ENCODE measurements around the gene ZNF362.

Gene ZNF362

GRCh38 chr1:33295450-33296081 lies 39.3 kb downstream of the ZNF362 start:
- H3K4me3 ChIP-seq (ENCODE audit: low read depth, low read length): no peak overlapping the region

GRCh38 chr1:33296082-33296458 lies 39.8 kb downstream of the ZNF362 start:
- in situ Hi-C loops (cut with HindIII; ENCODE audit: low sequenced_read_pairs): no loop called here
- no peak for DNase-seq (ENCODE audit: low read depth)
- TF ChIP-seq CTCF (IDR thresholded peaks at IDR 0.05; ENCODE audit: low read depth, low read length, missing control alignments): no peak
- H3K4me3 ChIP-seq (ENCODE audit: low read depth, low read length): no peak overlapping the region

More at GRCh38 chr1:33295450-33296081, 39.3 kb downstream of the ZNF362 start:
- in situ Hi-C loops (cut with HindIII; ENCODE audit: low sequenced_read_pairs): no loop called here
- peak; percentile 55 for DNase-seq (ENCODE audit: low read depth)
- peak; percentile 94 for TF ChIP-seq CTCF (IDR thresholded peaks at IDR 0.05; ENCODE audit: low read depth, low read length, missing control alignments)

- H3K4me3 ChIP-seq (ENCODE audit: low read depth, low read length): no peak overlapping the region
- no peak for DNase-seq (ENCODE audit: low read depth)
- in situ Hi-C loops (cut with HindIII; ENCODE audit: low sequenced_read_pairs): no loop called here
- TF ChIP-seq CTCF (IDR thresholded peaks at IDR 0.05; ENCODE audit: low read depth, low read length, missing control alignments): no peak
Observed at GRCh38 chr1:33296824-33297223, 40.5 kb downstream of the ZNF362 start.

- no peak overlapping the region for H3K4me3 ChIP-seq (ENCODE audit: low read depth, low read length)
- in situ Hi-C loops (cut with HindIII; ENCODE audit: low sequenced_read_pairs): no loop called here
- no peak for TF ChIP-seq CTCF (IDR thresholded peaks at IDR 0.05; ENCODE audit: low read depth, low read length, missing control alignments)
- DNase-seq (ENCODE audit: low read depth): no peak
Observed at GRCh38 chr1:33297911-33298622, 41.8 kb downstream of the ZNF362 start.

GRCh38 chr1:33298623-33299277 lies 42.5 kb downstream of the ZNF362 start:
- in situ Hi-C loops (cut with HindIII; ENCODE audit: low sequenced_read_pairs): no loop called here
- DNase-seq (ENCODE audit: low read depth): peak; percentile 16
- peak; percentile 93 for TF ChIP-seq CTCF (IDR thresholded peaks at IDR 0.05; ENCODE audit: low read depth, low read length, missing control alignments)
- H3K4me3 ChIP-seq (ENCODE audit: low read depth, low read length): no peak overlapping the region

GRCh38 chr1:33299461-33300155 lies 43.3 kb downstream of the ZNF362 start:
- in situ Hi-C loops (cut with HindIII; ENCODE audit: low sequenced_read_pairs): no loop called here
- no peak overlapping the region for H3K4me3 ChIP-seq (ENCODE audit: low read depth, low read length)
- TF ChIP-seq CTCF (IDR thresholded peaks at IDR 0.05; ENCODE audit: low read depth, low read length, missing control alignments): no peak
- no peak for DNase-seq (ENCODE audit: low read depth)
